Liver (tissue), 3 donors: Measurements from ENCODE around the gene DAAM1.

Source experiments
- ATF3 ChIP-seq: IDR thresholded peaks from 2 replicates; pipeline ENCODE4 v1.6.1; 2016; ENCODE audit warnings: antibody characterized with exemption
- CTCF ChIP-seq: fragments of 150-350 bp; IDR thresholded peaks from 2 replicates; pipeline ENCODE4 v1.5.1; 2017; ENCODE audit warnings: improper control_type of control experiment, low read depth, low read length; ENCODE audit not compliant: missing input control
- EGR1 ChIP-seq, 2 donors: IDR thresholded peaks; 2 replicates each; pipeline ENCODE4 v1.6.1; 2016 to 2018; ENCODE audit warnings: antibody characterized with exemption in 2 of 2, low read depth in 2 of 2
- GABPA ChIP-seq, 2 donors: IDR thresholded peaks in 1 of 2; conservative IDR thresholded peaks in 1 of 2; 2 replicates each; pipeline ENCODE4 v1.6.1; 2016; ENCODE audit warnings: antibody characterized with exemption in 2 of 2, mild to moderate bottlenecking in 1 of 2, moderate library complexity in 1 of 2
- HNF4G ChIP-seq: IDR thresholded peaks from 2 replicates; pipeline ENCODE4 v1.6.1; 2016; ENCODE audit warnings: antibody characterized with exemption
- JUND ChIP-seq, 2 donors: IDR thresholded peaks; 2 replicates each; pipeline ENCODE4 v1.6.1; 2016; ENCODE audit warnings: antibody characterized with exemption in 2 of 2
- MAX ChIP-seq: IDR thresholded peaks from 2 replicates; pipeline ENCODE4 v1.6.1; 2016; ENCODE audit warnings: antibody characterized with exemption
- NR2F2 ChIP-seq: IDR thresholded peaks from 2 replicates; pipeline ENCODE4 v1.6.1; 2016; ENCODE audit warnings: antibody characterized with exemption
- RAD21 ChIP-seq, 2 donors: IDR thresholded peaks; 2 replicates each; pipeline ENCODE4 v1.6.1; 2016; ENCODE audit warnings: antibody characterized with exemption in 2 of 2, mild to moderate bottlenecking in 2 of 2
- TAF1 ChIP-seq: conservative IDR thresholded peaks from 2 replicates; pipeline ENCODE4 v1.6.1; 2016; ENCODE audit warnings: antibody characterized with exemption, mild to moderate bottlenecking
- YY1 ChIP-seq: IDR thresholded peaks from 2 replicates; pipeline ENCODE4 v1.6.1; 2016; ENCODE audit warnings: antibody characterized with exemption, mild to moderate bottlenecking
- TF ChIP-seq, protein P1 (sequence below): IDR thresholded peaks from 2 replicates; pipeline ENCODE4 v1.6.1; 2016; ENCODE audit warnings: antibody characterized with exemption
- TF ChIP-seq, protein P2 (sequence below): IDR thresholded peaks from 2 replicates; pipeline ENCODE4 v1.6.1; 2016; ENCODE audit warnings: antibody characterized with exemption, mild to moderate bottlenecking
- donor health status: healthy.
- donor health status: healthy.

- TF ChIP-seq CTCF (no peak), RAD21 (IDR thresholded peaks at IDR 0.05) (no peak), YY1 (no peak), TAF1 (no peak), MAX (no peak), EGR1 (IDR thresholded peaks at IDR 0.05; ENCODE audit: low read depth in 2 of 2) (no peak), NR2F2 (no peak), HNF4G (no peak), GABPA (IDR thresholded peaks at IDR 0.05 in 1 of 2, conservative IDR thresholded peaks at IDR 0.05 in 1 of 2) (no peak), ATF3 (no peak), JUND (IDR thresholded peaks at IDR 0.05) (no peak)
- TF ChIP-seq, protein P1, sequence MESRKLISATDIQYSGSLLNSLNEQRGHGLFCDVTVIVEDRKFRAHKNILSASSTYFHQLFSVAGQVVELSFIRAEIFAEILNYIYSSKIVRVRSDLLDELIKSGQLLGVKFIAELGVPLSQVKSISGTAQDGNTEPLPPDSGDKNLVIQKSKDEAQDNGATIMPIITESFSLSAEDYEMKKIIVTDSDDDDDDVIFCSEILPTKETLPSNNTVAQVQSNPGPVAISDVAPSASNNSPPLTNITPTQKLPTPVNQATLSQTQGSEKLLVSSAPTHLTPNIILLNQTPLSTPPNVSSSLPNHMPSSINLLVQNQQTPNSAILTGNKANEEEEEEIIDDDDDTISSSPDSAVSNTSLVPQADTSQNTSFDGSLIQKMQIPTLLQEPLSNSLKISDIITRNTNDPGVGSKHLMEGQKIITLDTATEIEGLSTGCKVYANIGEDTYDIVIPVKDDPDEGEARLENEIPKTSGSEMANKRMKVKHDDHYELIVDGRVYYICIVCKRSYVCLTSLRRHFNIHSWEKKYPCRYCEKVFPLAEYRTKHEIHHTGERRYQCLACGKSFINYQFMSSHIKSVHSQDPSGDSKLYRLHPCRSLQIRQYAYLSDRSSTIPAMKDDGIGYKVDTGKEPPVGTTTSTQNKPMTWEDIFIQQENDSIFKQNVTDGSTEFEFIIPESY: no peak
- TF ChIP-seq, protein P2, sequence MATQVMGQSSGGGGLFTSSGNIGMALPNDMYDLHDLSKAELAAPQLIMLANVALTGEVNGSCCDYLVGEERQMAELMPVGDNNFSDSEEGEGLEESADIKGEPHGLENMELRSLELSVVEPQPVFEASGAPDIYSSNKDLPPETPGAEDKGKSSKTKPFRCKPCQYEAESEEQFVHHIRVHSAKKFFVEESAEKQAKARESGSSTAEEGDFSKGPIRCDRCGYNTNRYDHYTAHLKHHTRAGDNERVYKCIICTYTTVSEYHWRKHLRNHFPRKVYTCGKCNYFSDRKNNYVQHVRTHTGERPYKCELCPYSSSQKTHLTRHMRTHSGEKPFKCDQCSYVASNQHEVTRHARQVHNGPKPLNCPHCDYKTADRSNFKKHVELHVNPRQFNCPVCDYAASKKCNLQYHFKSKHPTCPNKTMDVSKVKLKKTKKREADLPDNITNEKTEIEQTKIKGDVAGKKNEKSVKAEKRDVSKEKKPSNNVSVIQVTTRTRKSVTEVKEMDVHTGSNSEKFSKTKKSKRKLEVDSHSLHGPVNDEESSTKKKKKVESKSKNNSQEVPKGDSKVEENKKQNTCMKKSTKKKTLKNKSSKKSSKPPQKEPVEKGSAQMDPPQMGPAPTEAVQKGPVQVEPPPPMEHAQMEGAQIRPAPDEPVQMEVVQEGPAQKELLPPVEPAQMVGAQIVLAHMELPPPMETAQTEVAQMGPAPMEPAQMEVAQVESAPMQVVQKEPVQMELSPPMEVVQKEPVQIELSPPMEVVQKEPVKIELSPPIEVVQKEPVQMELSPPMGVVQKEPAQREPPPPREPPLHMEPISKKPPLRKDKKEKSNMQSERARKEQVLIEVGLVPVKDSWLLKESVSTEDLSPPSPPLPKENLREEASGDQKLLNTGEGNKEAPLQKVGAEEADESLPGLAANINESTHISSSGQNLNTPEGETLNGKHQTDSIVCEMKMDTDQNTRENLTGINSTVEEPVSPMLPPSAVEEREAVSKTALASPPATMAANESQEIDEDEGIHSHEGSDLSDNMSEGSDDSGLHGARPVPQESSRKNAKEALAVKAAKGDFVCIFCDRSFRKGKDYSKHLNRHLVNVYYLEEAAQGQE: no peak
Observed at GRCh38 chr14:59184396-59184795, 4.1 kb upstream of the DAAM1 start.
